K562 (cell line): ENCODE measurements around the gene TMEM143. TPM values are rescaled to one million over a fixed set of nuclear protein-coding genes. Genes with fewer than 3 reads are reported as not detected.
A peak's percentile ranks its signal among the peaks of the same experiment; 100 is the strongest.

ENCODE experiments used
- CHD1 ChIP-seq: fragments of 200-600 bp; sonication (generic); IDR thresholded peaks from one replicate; pipeline ENCODE4 v1.6.1; 2012; ENCODE audit warnings: mild to moderate bottlenecking, moderate library complexity, low read length, inconsistent platforms
- CREB1 ChIP-seq, 2 experiments: sonication (generic) in 1 of 2; formaldehyde crosslinking in 1 of 2; IDR thresholded peaks; 2 replicates each; pipeline versions ENCODE4 v1.6.1 to v1.8.0; 2012 to 2022; ENCODE audit warnings: inconsistent platforms in 1 of 2, mild to moderate bottlenecking in 1 of 2, missing genetic modification reagents in 1 of 2, moderate library complexity in 1 of 2
- EHMT2 ChIP-seq: fragments of 450-650 bp; IDR thresholded peaks from 2 replicates; pipeline ENCODE4 v1.6.1; 2018; ENCODE audit warnings: antibody characterized with exemption
- GTF2E2 ChIP-seq: fragments of 200-800 bp; sonication (Bioruptor generic); IDR thresholded peaks from 2 replicates; pipeline ENCODE4 v1.6.1; 2016; ENCODE audit warnings: missing genetic modification characterization, missing compliant biosample characterization
- JUNB ChIP-seq: fragments of 450-650 bp; formaldehyde crosslinking; conservative IDR thresholded peaks from 2 replicates; pipeline ENCODE4 v1.4.0; 2020; ENCODE audit warnings: mild to moderate bottlenecking
- KDM5B ChIP-seq: fragments of 200-600 bp; sonication (generic); IDR thresholded peaks from 2 replicates; pipeline ENCODE4 v1.6.1; 2012; ENCODE audit warnings: low read depth, mild to moderate bottlenecking, moderate library complexity, low read length, control low read depth, inconsistent platforms; ENCODE audit not compliant: insufficient replicate concordance
- NCOA6 ChIP-seq: fragments of 450-650 bp; IDR thresholded peaks from 2 replicates; pipeline ENCODE4 v1.6.1; 2017; ENCODE audit warnings: mild to moderate bottlenecking
- PCBP1 ChIP-seq: fragments of 200-400 bp; formaldehyde crosslinking; IDR thresholded peaks from 2 replicates; pipeline ENCODE4 v1.6.1; 2018; ENCODE audit warnings: mild to moderate bottlenecking, low read depth, low read length; ENCODE audit not compliant: poor library complexity, severe bottlenecking
- POLR3G ChIP-seq: IDR thresholded peaks from 2 replicates; pipeline ENCODE4 v1.6.1; 2011; ENCODE audit not compliant: insufficient read length, insufficient replicate concordance; ENCODE audit errors: extremely low read depth
- PYGO2 ChIP-seq: fragments of 450-650 bp; IDR thresholded peaks from 2 replicates; pipeline ENCODE4 v1.6.1; 2016; ENCODE audit warnings: mild to moderate bottlenecking, missing genetic modification characterization, moderate library complexity, missing compliant biosample characterization
- RCOR1 ChIP-seq, 2 experiments: IDR thresholded peaks; 2 replicates each; pipeline ENCODE4 v1.6.1; 2012; ENCODE audit warnings: low read depth in 2 of 2, low read length in 2 of 2, borderline replicate concordance in 1 of 2, improper control_type of control experiment in 1 of 2
- SMAD2 ChIP-seq: fragments of 150-350 bp; IDR thresholded peaks from 2 replicates; pipeline ENCODE4 v1.6.1; 2014; ENCODE audit warnings: low read depth, mild to moderate bottlenecking, low read length
- SMARCC2 ChIP-seq: fragments of 450-650 bp; IDR thresholded peaks from 2 replicates; pipeline ENCODE4 v1.6.1; 2017; ENCODE audit warnings: antibody characterized with exemption, moderate library complexity, mild to moderate bottlenecking, low read depth
- SNRNP70 ChIP-seq: fragments of 200-400 bp; formaldehyde crosslinking; optimal IDR thresholded peaks from 2 replicates; pipeline ENCODE3; 2017; ENCODE audit warnings: low read depth, low read length
- STAT5B ChIP-seq: fragments of 250-450 bp; sonication (Bioruptor Pico); IDR thresholded peaks from 2 replicates; pipeline ENCODE4 v1.8.0; 2021; ENCODE audit warnings: mild to moderate bottlenecking, inconsistent platforms
- VEZF1 ChIP-seq: fragments of 200-800 bp; sonication (Bioruptor generic); IDR thresholded peaks from 2 replicates; pipeline ENCODE4 v1.6.1; 2017; ENCODE audit warnings: missing genetic modification characterization, missing compliant biosample characterization
- ZFX ChIP-seq: sonication (generic); formaldehyde crosslinking; IDR thresholded peaks from 2 replicates; pipeline ENCODE4 v1.8.0; 2022; ENCODE audit warnings: mild to moderate bottlenecking, missing genetic modification reagents, moderate library complexity
- ZNF134 ChIP-seq: fragments of 250-450 bp; sonication (Bioruptor Pico); conservative IDR thresholded peaks from 2 replicates; pipeline ENCODE4 v1.4.0; 2020
- ZNF316 ChIP-seq: fragments of 450-650 bp; IDR thresholded peaks from 2 replicates; pipeline ENCODE4 v1.6.1; 2016
- ZNF695 ChIP-seq: fragments of 450-650 bp; formaldehyde crosslinking; IDR thresholded peaks from 2 replicates; pipeline ENCODE4 v1.4.0; 2020; ENCODE audit warnings: mild to moderate bottlenecking, moderate library complexity
- ZNF766 ChIP-seq: fragments of 200-800 bp; sonication (Bioruptor generic); conservative IDR thresholded peaks from 2 replicates; pipeline ENCODE4 v1.6.1; 2016; ENCODE audit warnings: missing genetic modification characterization, missing compliant biosample characterization
- polyA plus RNA-seq, 8 experiments: library from polyadenylated mRNA; depleted of rRNA in 4 of 8; stranded (reverse) in 5 of 8; unstranded in 3 of 8; fragments of >200 nt; fragmentation: Nextera tagmentation in 2 of 8; fragmentation: Illumina TruSeq in 1 of 8; extraction: Ambion mirVana in 2 of 8; extraction: Trizol in 1 of 8; gene quantifications; 2 replicates each; pipeline versions ENCODE4 v1.2.1 to v1.2.3, GENCODE V29; 2011 to 2014; ENCODE audit warnings: inconsistent platforms in 1 of 8, missing spikeins in 1 of 8
- total RNA-seq, 7 experiments: library from RNA; depleted of rRNA in 6 of 7; stranded (reverse); fragments of >200 nt in 6 of 7; fragmentation: Illumina TruSeq in 2 of 7; extraction: Trizol in 2 of 7; gene quantifications; 2 replicates each; pipeline versions ENCODE4 v1.2.1 to v1.2.3, GENCODE V29; 2011 to 2021; ENCODE audit warnings: low replicate concordance in 1 of 7
- TF ChIP-seq, protein P1 (sequence below): fragments of 450-650 bp; formaldehyde crosslinking; IDR thresholded peaks from 2 replicates; pipeline ENCODE4 v1.4.0; 2022; ENCODE audit warnings: mild to moderate bottlenecking, moderate library complexity
- TF ChIP-seq, protein P2 (sequence below): IDR thresholded peaks from 3 replicates; pipeline ENCODE4 v1.6.1; 2011; ENCODE audit warnings: borderline replicate concordance, mild to moderate bottlenecking, moderate library complexity; ENCODE audit not compliant: insufficient read length; ENCODE audit errors: extremely low read depth

The TMEM143 gene
- total and polyA plus RNA-seq, 9 of the 15 experiments (the other 6 are each of a cell fraction or from before 2014, with no cell fraction given): 0.66 to 8.8 (median 4.3) TPM

DNA sequence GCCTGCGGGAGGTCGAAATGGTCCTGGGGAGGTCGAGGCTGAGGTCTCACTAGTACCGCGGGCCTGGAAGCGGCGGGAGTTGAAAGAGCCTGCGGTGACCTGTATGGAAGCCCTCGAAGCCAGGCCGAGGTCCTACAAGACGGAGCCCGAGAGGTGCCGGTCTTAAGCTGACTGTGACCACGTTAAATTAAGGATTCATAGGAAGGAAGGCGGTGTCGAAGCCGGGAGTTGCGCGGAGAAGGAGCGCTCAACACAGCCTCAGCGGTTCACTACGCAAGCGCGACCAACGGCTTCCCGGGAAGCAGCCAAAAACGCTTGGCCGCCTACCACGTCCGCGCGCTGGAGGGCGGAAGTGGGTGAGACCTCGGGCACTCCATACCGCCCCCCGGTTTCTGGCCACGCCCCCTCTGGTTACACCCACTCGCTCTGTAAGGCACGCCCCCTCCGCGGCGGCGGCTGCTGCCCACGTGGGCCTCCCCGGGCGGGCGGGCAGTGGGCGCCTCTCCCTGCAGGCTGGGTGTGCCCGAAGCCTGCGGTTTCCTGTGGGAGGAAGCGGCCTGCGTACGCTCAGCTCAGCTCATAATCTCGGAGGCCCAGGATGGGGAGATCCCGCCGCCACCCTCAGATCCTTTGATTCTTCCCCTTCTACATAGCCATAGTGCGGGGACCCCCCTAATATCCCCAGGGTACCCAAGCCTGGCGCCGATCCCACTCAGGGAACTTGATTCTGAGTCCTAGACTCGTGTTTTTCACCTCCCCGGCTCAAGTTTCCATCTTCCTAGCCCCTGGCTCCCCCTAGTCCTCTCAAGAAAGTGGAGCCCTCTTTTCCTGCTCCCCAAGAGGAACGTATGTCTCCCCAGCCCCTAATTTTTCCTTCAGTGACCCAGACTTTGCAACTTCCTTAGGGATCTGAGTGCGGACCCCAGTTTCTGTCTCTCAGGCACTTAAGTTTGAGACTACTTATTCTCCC lies 41.8 kb downstream of the TMEM143 start (continued):
- TF ChIP-seq VEZF1 (peak; percentile 87), CREB1 (IDR thresholded peaks at IDR 0.05) (peak; percentile 39), CREB1 (CRISPR knock-in tag; IDR thresholded peaks at IDR 0.05) (peak; percentile 69), CHD1 (no peak), RCOR1 (IDR thresholded peaks at IDR 0.05; ENCODE audit: borderline replicate concordance in 1 of 2, low read depth in 2 of 2, low read length in 2 of 2) (peak; percentile 38 to 83; a peak in 2 of 4 replicates), SMAD2 (no peak), JUNB (CRISPR knock-in tag) (no peak), ZNF134 (CRISPR knock-in tag) (no peak; the same call in 1 of the 2 replicates), KDM5B (peak; percentile 80), ZNF766 (CRISPR knock-in tag) (peak; percentile 68; the same call in 1 of the 2 replicates), EHMT2 (no peak), SNRNP70 (no peak), NCOA6 (no peak), POLR3G (no peak), SMARCC2 (no peak), PYGO2 (tag) (0 out of 2 replicates have a peak, but pooled peaks have one; percentile 57), GTF2E2 (tag) (no peak), ZFX (CRISPR knock-in tag) (peak; percentile 94), ZNF316 (peak; percentile 4; the same call in 1 of the 2 replicates), PCBP1 (no peak), STAT5B (CRISPR knock-in tag) (no peak), ZNF695 (no peak)
- TF ChIP-seq, protein P1, sequence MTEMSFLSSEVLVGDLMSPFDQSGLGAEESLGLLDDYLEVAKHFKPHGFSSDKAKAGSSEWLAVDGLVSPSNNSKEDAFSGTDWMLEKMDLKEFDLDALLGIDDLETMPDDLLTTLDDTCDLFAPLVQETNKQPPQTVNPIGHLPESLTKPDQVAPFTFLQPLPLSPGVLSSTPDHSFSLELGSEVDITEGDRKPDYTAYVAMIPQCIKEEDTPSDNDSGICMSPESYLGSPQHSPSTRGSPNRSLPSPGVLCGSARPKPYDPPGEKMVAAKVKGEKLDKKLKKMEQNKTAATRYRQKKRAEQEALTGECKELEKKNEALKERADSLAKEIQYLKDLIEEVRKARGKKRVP (CRISPR knock-in tag): peak; percentile 56
- TF ChIP-seq, protein P2, sequence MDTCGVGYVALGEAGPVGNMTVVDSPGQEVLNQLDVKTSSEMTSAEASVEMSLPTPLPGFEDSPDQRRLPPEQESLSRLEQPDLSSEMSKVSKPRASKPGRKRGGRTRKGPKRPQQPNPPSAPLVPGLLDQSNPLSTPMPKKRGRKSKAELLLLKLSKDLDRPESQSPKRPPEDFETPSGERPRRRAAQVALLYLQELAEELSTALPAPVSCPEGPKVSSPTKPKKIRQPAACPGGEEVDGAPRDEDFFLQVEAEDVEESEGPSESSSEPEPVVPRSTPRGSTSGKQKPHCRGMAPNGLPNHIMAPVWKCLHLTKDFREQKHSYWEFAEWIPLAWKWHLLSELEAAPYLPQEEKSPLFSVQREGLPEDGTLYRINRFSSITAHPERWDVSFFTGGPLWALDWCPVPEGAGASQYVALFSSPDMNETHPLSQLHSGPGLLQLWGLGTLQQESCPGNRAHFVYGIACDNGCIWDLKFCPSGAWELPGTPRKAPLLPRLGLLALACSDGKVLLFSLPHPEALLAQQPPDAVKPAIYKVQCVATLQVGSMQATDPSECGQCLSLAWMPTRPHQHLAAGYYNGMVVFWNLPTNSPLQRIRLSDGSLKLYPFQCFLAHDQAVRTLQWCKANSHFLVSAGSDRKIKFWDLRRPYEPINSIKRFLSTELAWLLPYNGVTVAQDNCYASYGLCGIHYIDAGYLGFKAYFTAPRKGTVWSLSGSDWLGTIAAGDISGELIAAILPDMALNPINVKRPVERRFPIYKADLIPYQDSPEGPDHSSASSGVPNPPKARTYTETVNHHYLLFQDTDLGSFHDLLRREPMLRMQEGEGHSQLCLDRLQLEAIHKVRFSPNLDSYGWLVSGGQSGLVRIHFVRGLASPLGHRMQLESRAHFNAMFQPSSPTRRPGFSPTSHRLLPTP: no peak
